Vagina (tissue), 2 donors: ENCODE measurements around the gene PRCC.

ENCODE experiments used
- CTCF ChIP-seq, 3 experiments: fragments of 450-650 bp in 2 of 3; fragments of 200-600 bp in 1 of 3; sonication (generic) in 1 of 3; IDR thresholded peaks; one replicate each; pipeline ENCODE4 v1.5.1; 2017 to 2019; ENCODE audit warnings: antibody characterized with exemption in 3 of 3, mild to moderate bottlenecking in 2 of 3, moderate library complexity in 2 of 3
- POLR2A ChIP-seq, 2 donors: fragments of 450-650 bp; IDR thresholded peaks; one replicate each; pipeline ENCODE4 v1.6.1; 2017; ENCODE audit warnings: antibody characterized with exemption in 2 of 2, mild to moderate bottlenecking in 2 of 2, moderate library complexity in 2 of 2

GRCh38 chr1:156751757-156752481, 15.4 kb upstream of the PRCC start:
- peak in 1 of 3 experiments; percentile 17 for TF ChIP-seq CTCF (IDR thresholded peaks at IDR 0.05)
- TF ChIP-seq POLR2A (IDR thresholded peaks at IDR 0.05) = no peak
